ENCODE data around the gene CFI.

CFI gene

DNA sequence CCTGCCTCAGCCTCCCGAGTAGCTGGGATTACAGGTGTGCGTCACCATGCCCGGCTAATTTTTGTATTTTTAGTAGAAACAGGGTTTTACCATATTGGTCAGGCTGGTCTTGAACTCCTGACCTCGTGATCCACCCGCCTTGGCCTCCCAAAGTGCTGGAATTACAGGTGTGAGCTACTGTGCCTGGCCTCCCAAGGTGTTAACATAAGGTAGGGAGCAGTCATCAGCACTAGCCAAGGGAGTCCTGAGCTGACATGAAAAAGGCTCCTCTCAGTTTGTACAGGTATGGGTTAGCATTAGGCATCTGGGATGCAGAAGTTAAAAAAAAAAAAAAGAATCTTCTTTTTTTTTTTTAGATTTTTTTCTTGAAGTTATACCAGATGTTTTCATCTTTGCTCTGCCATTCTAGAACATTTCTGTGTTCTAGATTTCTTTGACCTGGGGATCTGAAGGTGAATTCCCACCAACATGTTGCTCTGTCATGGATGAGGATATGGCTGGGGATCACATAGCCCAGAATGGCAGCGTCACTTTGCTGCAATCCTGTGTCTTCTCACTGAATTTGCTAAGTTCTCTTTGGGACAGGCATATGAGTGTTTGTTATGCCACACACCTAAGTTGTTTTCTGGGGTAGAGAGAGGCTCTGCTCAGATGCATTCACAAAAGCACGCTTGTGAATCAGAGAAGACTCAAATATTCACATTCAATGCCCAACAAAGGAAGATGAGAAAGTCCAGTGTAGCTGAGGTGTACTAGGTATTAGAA lies 47.5 kb downstream of the CFI start:
- no peaks in the 10 kb centered on the region for H3K79me2 ChIP-seq (ENCODE audit: insufficient read depth, low read depth)
- no peak overlapping the region for H3K4me3 ChIP-seq (IDR thresholded peaks at IDR 0.05; ENCODE audit: insufficient read depth, low read depth, low read length)
- H4K20me1 ChIP-seq (ENCODE audit: insufficient read depth), result no peaks in the 10 kb centered on the region
- H2AFZ ChIP-seq (ENCODE audit: low read depth), result no peak overlapping the region
- no peak overlapping the region for H3K9ac ChIP-seq
- H3K27ac ChIP-seq, result no peak overlapping the region
- H3K4me1 ChIP-seq (ENCODE audit: low read depth, poor library complexity, severe bottlenecking), result no peaks in the 10 kb centered on the region
- no peak overlapping the region for H3K4me2 ChIP-seq
- TF ChIP-seq, protein P1, sequence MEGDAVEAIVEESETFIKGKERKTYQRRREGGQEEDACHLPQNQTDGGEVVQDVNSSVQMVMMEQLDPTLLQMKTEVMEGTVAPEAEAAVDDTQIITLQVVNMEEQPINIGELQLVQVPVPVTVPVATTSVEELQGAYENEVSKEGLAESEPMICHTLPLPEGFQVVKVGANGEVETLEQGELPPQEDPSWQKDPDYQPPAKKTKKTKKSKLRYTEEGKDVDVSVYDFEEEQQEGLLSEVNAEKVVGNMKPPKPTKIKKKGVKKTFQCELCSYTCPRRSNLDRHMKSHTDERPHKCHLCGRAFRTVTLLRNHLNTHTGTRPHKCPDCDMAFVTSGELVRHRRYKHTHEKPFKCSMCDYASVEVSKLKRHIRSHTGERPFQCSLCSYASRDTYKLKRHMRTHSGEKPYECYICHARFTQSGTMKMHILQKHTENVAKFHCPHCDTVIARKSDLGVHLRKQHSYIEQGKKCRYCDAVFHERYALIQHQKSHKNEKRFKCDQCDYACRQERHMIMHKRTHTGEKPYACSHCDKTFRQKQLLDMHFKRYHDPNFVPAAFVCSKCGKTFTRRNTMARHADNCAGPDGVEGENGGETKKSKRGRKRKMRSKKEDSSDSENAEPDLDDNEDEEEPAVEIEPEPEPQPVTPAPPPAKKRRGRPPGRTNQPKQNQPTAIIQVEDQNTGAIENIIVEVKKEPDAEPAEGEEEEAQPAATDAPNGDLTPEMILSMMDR (conservative IDR thresholded peaks at IDR 0.05; ENCODE audit: low read depth, low read length), result no peak
- H3K36me3 ChIP-seq (ENCODE audit: insufficient read depth), result no peaks in the 10 kb centered on the region
- H3K27me3 ChIP-seq (ENCODE audit: insufficient read depth, low read depth), result no peaks in the 10 kb centered on the region

DNA sequence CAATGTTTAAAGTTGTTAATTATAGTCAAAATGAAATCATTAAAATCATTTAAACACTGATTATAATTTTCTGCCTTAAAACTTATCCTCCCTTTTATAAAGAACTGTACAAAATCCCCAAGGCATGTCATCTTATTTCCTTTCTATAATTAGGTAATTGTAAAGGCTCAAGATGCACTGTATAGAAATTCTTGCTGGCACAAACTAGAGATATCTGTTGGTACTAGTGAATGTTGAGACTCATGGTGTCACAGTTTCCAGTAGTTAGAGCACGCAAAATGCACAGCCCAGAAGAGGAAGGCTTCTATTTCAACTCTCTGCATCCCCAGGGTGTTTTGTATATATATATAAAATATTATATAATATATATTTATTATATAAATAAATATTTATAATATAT lies 49.3 kb downstream of the CFI start:
- H3K27ac ChIP-seq, result no peak overlapping the region
- TF ChIP-seq, protein P1 (conservative IDR thresholded peaks at IDR 0.05; ENCODE audit: low read depth, low read length), result no peak
- no peaks in the 10 kb centered on the region for H3K79me2 ChIP-seq (ENCODE audit: insufficient read depth, low read depth)
- H3K4me3 ChIP-seq (IDR thresholded peaks at IDR 0.05; ENCODE audit: insufficient read depth, low read depth, low read length), result no peak overlapping the region
- H3K9ac ChIP-seq, result no peak overlapping the region
- no peaks in the 10 kb centered on the region for H3K4me1 ChIP-seq (ENCODE audit: low read depth, poor library complexity, severe bottlenecking)
- no peaks in the 10 kb centered on the region for H3K36me3 ChIP-seq (ENCODE audit: insufficient read depth)
- H3K4me2 ChIP-seq, result no peak overlapping the region
- no peaks in the 10 kb centered on the region for H4K20me1 ChIP-seq (ENCODE audit: insufficient read depth)
- H2AFZ ChIP-seq (ENCODE audit: low read depth), result no peak overlapping the region
- H3K27me3 ChIP-seq (ENCODE audit: insufficient read depth, low read depth), result no peaks in the 10 kb centered on the region

DNA sequence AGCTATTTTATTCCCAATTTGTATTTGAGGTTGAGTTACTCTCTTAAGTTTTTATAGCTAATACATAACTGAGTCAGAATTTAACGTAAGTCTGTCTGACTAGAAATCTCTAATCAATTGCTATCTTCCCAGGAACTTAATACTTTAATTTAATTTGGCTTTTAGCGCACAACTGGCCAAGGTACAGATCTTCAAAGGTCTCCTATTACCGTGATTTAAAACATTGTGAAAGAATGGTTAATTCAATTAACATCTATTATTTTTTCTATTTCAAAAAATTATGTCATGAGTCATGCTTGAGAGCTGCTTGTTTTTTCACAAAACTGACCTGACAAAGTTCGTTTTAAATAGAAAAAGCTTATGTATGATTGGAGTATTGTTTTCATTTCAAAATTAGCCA lies 49.9 kb downstream of the CFI start:
- H4K20me1 ChIP-seq (ENCODE audit: insufficient read depth), result no peaks in the 10 kb centered on the region
- no peak overlapping the region for H3K9ac ChIP-seq
- TF ChIP-seq, protein P1 (conservative IDR thresholded peaks at IDR 0.05; ENCODE audit: low read depth, low read length), result no peak
- no peak overlapping the region for H2AFZ ChIP-seq (ENCODE audit: low read depth)
- H3K36me3 ChIP-seq (ENCODE audit: insufficient read depth), result no peaks in the 10 kb centered on the region
- no peak overlapping the region for H3K4me2 ChIP-seq
- no peak overlapping the region for H3K27ac ChIP-seq
- no peaks in the 10 kb centered on the region for H3K79me2 ChIP-seq (ENCODE audit: insufficient read depth, low read depth)
- H3K27me3 ChIP-seq (ENCODE audit: insufficient read depth, low read depth), result no peaks in the 10 kb centered on the region
- H3K4me3 ChIP-seq (IDR thresholded peaks at IDR 0.05; ENCODE audit: insufficient read depth, low read depth, low read length), result no peak overlapping the region
- H3K4me1 ChIP-seq (ENCODE audit: low read depth, poor library complexity, severe bottlenecking), result no peaks in the 10 kb centered on the region

DNA sequence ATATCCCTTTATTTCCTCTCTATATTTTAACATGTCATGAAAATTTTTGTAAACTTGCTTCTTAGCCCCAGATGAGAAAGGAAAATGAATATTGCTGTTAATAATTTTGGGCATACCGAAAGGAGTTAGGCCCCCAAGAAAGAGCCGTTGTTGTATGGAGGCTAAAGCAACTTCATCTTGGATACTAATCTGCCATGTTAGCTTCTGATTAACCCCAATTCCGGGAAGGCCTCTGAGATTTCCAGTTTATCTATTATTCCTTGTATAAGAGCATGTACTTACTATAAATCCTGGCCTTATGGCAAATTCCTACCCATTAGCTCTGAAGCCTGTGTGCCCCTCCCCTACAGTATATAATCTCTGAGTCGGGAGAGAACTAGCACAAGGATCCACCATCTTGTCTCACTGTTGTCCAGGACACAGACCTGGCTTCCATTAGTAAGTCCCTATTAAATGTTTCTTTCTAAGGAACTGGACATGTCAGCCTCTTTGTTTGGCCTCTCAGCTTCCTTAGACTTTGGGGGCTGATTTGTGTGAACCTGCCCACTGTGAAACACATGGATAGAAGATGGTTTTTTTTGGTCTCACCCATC lies 51.1 kb downstream of the CFI start:
- no peaks in the 10 kb centered on the region for H3K27me3 ChIP-seq (ENCODE audit: insufficient read depth, low read depth)
- H3K27ac ChIP-seq, result no peak overlapping the region
- no peak overlapping the region for H3K4me3 ChIP-seq (IDR thresholded peaks at IDR 0.05; ENCODE audit: insufficient read depth, low read depth, low read length)
- H4K20me1 ChIP-seq (ENCODE audit: insufficient read depth), result no peaks in the 10 kb centered on the region
- no peak overlapping the region for H3K4me2 ChIP-seq
- no peak overlapping the region for H3K9ac ChIP-seq
- no peaks in the 10 kb centered on the region for H3K4me1 ChIP-seq (ENCODE audit: low read depth, poor library complexity, severe bottlenecking)
- no peak overlapping the region for H2AFZ ChIP-seq (ENCODE audit: low read depth)
- H3K36me3 ChIP-seq (ENCODE audit: insufficient read depth), result no peaks in the 10 kb centered on the region
- TF ChIP-seq, protein P1 (conservative IDR thresholded peaks at IDR 0.05; ENCODE audit: low read depth, low read length), result no peak
- H3K79me2 ChIP-seq (ENCODE audit: insufficient read depth, low read depth), result no peaks in the 10 kb centered on the region

All from KMS-11 (cell line).